GM12892 (cell line): ENCODE results near the gene CYBA.

Source experiments
- DNase-seq: peaks from one replicate; pipeline ENCODE4 v3.0.0; 2011; ENCODE audit not compliant: insufficient read length
- FAIRE-seq: peaks from 2 replicates; lab custom pipeline; 2011; peaks lifted over from hg19 to GRCh38; lab: Jason Lieb, UNC
- POLR2A ChIP-seq: IDR thresholded peaks from 2 replicates; pipeline ENCODE4 v1.6.1; 2011; ENCODE audit warnings: low read depth, low read length, control low read depth
- POLR2AphosphoS5 ChIP-seq: IDR thresholded peaks from 2 replicates; pipeline ENCODE4 v1.6.1; 2011; ENCODE audit warnings: low read depth, low read length, control low read depth
- TAF1 ChIP-seq: IDR thresholded peaks from 2 replicates; pipeline ENCODE4 v1.6.1; 2011; ENCODE audit warnings: low read depth, mild to moderate bottlenecking, control low read depth, low read length, borderline replicate concordance

The CYBA gene

GRCh38 chr16:88605186-88606147 lies 45.4 kb downstream of the CYBA start:
- FAIRE-seq, result no peak

DNA sequence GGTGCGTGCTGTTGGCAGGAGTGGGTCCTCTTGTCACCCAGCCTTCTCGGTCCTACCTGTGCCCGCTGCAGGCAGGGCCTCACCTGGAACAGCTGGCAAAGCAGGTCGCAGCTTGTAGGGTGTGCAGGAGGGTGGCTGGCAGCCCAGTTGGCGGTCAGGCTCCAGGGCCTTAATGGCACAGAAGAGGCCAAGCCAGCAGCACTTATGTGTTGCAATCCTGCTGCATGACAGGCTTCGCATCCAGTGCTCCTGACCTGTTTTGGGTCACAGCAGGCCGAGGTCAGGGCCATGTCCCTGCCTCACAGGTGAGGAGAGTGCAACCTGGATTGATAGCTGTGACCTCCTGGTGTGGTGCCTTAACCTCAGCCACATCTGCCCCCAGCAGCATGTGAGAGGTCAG lies 48.8 kb downstream of the CYBA start:
- no peak for DNase-seq
- TF ChIP-seq TAF1, result no peak
- FAIRE-seq, result no peak

More at GRCh38 chr16:88605186-88606147, 45.4 kb downstream of the CYBA start:
- no peak for DNase-seq
- no peak for TF ChIP-seq TAF1
- TF ChIP-seq POLR2A, result no peak
- no peak for TF ChIP-seq POLR2AphosphoS5

- DNase-seq (no peak), FAIRE-seq (no peak)
- TF ChIP-seq POLR2A (no peak), POLR2AphosphoS5 (no peak), TAF1 (no peak)
Measured at GRCh38 chr16:88601313-88602036, 49.4 kb downstream of the CYBA start.

GRCh38 chr16:88600539-88600896 lies 50.3 kb downstream of the CYBA start:
- FAIRE-seq, result no peak
- no peak for DNase-seq
- TF ChIP-seq POLR2AphosphoS5, result no peak
- no peak for TF ChIP-seq TAF1
- TF ChIP-seq POLR2A, result no peak

- TF ChIP-seq POLR2A (no peak), TAF1 (no peak), POLR2AphosphoS5 (no peak)
Measured at GRCh38 chr16:88599825-88600538, 50.9 kb downstream of the CYBA start.

DNA sequence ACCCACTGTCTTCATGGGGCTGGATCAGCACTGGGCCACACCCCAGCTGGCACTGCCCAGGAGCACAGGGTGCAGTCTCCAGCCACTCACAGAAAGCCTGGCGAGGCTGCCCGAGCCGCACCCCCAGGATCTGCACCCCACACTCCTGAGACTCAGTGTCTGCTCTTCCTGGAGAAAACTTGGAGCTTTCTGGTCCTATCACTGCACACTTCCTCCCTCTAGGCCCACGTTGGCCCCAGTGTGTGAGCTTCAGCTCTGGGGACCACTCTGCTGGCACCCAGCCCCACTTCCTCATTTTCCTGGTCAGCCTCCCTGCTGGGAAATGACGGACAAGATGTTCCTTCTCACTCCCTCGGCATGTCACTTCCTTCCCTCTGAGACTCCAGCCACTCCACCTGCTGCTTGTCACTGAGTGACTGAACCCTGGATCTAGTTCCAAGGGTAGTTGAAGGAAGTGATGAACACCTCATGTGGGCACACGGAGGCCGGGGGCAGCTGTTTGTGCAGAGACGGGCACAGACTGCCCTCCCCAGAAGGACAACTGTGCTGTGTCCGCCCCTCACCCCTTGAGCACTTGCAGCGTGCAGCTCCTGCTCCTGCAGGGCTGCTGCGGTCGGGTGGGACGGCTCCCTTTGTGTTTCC lies 51.6 kb downstream of the CYBA start:
- no peak for TF ChIP-seq TAF1
- DNase-seq (no peak), FAIRE-seq (no peak)

More at GRCh38 chr16:88599825-88600538, 50.9 kb downstream of the CYBA start:
- no peak for FAIRE-seq
- DNase-seq, result no peak

- FAIRE-seq, result no peak
- DNase-seq, result no peak
- TF ChIP-seq POLR2AphosphoS5 (no peak), TAF1 (no peak), POLR2A (no peak)
Measured at GRCh38 chr16:88597856-88598491, 52.9 kb downstream of the CYBA start.

GRCh38 chr16:88596483-88596882 lies 54.4 kb downstream of the CYBA start:
- FAIRE-seq (no peak), DNase-seq (no peak)
- TF ChIP-seq POLR2AphosphoS5, result no peak

- FAIRE-seq (no peak), DNase-seq (no peak)
- TF ChIP-seq POLR2AphosphoS5, result no peak
- TF ChIP-seq POLR2A, result no peak
- TF ChIP-seq TAF1, result no peak
Measured at GRCh38 chr16:88595921-88596320, 54.9 kb downstream of the CYBA start.

- TF ChIP-seq POLR2A (no peak), POLR2AphosphoS5 (no peak), TAF1 (no peak)
Measured at GRCh38 chr16:88595101-88595500, 55.8 kb downstream of the CYBA start.

DNA sequence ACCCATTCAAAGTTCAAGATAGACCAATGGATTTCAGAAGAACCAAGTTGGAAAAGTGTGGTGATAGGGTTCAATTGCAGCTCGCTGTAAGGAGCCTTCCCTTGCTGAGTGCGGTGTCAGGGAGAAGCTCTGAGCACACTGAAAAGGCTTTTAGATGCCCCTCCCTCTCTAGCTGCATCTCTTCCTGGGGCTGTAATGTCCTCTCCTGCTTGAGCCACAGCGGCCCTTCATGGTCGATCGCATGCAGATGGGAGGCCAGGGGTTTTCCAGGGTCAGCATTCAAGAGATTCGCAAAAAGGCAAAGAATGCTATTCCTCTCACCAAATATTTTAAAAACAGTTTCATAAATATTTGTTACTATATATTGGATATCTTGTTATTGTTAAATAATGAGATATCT lies 56.9 kb downstream of the CYBA start:
- DNase-seq, result no peak
- FAIRE-seq, result no peak
- TF ChIP-seq TAF1 (no peak), POLR2AphosphoS5 (no peak), POLR2A (no peak)

More at GRCh38 chr16:88595101-88595500, 55.8 kb downstream of the CYBA start:
- FAIRE-seq, result no peak
- DNase-seq, result no peak
